A549 (cell line): ENCODE measurements around the gene GRIP1. TPM values are rescaled to one million over a fixed set of nuclear protein-coding genes. Genes with fewer than 3 reads are reported as not detected.
A peak's percentile ranks its signal among the peaks of the same experiment; 100 is the strongest.

Source experiments
- ATAC-seq, 2 experiments: fragments of 200-7000 bp in 1 of 2; fragments of >200 bp in 1 of 2; cut with Nextera tagmentation in 1 of 2; cut with Tn5 transposase in 1 of 2; 3 replicates each; pipeline versions ENCODE4 v1.8.0 to v1.9.1; 2018 to 2020; ENCODE audit warnings: mild to moderate bottlenecking in 1 of 2, moderate library complexity in 1 of 2
- CTCF ChIA-PET: fragments of 300-600 bp; sonication (Branson Sonifier 250); formaldehyde crosslinking; extraction: SDS; loops from one replicate; lab custom pipeline; 2021; ENCODE audit warnings: antibody characterized with exemption, inconsistent platforms; lab: Yijun Ruan, JAX
- POLR2A ChIA-PET: fragments of 350-600 bp; formaldehyde crosslinking; extraction: SDS; loops from one replicate; lab custom pipeline; 2021; ENCODE audit warnings: antibody characterized with exemption, inconsistent platforms; lab: Yijun Ruan, JAX
- DNase-seq, 2 experiments: peaks; one replicate each; pipeline versions ENCODE4 v3.0.0 to v3.0.0-alpha.2; 2011 to 2016; ENCODE audit warnings: low read depth in 1 of 2, low spot score in 1 of 2
- FAIRE-seq: peaks from 2 replicates; lab custom pipeline; 2011; peaks lifted over from hg19 to GRCh38; lab: Jason Lieb, UNC
- H3K27ac ChIP-seq, 2 experiments: fragments of >200 bp; sonication (Bioruptor Twin); formaldehyde crosslinking; 3 replicates each; pipeline ENCODE4 v1.5.1; 2016 to 2017
- H3K4me1 ChIP-seq: fragments of >200 bp; sonication (Bioruptor Twin); formaldehyde crosslinking; 3 replicates; pipeline ENCODE4 v1.6.1; 2016
- H3K4me2 ChIP-seq: fragments of >200 bp; sonication (Bioruptor Twin); formaldehyde crosslinking; 3 replicates; pipeline ENCODE4 v1.6.1; 2016
- H3K4me3 ChIP-seq: fragments of >200 bp; sonication (Bioruptor Twin); formaldehyde crosslinking; 3 replicates; pipeline ENCODE4 v1.5.1; 2016
- H3K9me3 ChIP-seq: fragments of >200 bp; sonication (Bioruptor Twin); formaldehyde crosslinking; 3 replicates; pipeline ENCODE4 v1.6.1; 2016
- BHLHE40 ChIP-seq: IDR thresholded peaks from 2 replicates; pipeline ENCODE4 v1.6.1; 2012; ENCODE audit warnings: low read depth, low read length, inconsistent platforms
- CBX2 ChIP-seq: fragments of 200-600 bp; sonication (generic); IDR thresholded peaks from 2 replicates; pipeline ENCODE4 v1.6.1; 2016; ENCODE audit warnings: low read depth, mild to moderate bottlenecking, borderline replicate concordance
- CEBPB ChIP-seq, 2 experiments: fragments of >200 bp in 1 of 2; sonication (Bioruptor Twin) in 1 of 2; formaldehyde crosslinking in 1 of 2; IDR thresholded peaks; 2 replicates each; pipeline ENCODE4 v1.6.1; 2012 to 2016
- EHF ChIP-seq: fragments of 250-450 bp; sonication (Bioruptor Pico); IDR thresholded peaks from 2 replicates; pipeline ENCODE4 v1.5.0; 2020; ENCODE audit warnings: mild to moderate bottlenecking
- EHMT2 ChIP-seq: fragments of 200-600 bp; sonication (generic); IDR thresholded peaks from 2 replicates; pipeline ENCODE4 v1.6.1; 2016; ENCODE audit warnings: antibody characterized with exemption, low read depth, mild to moderate bottlenecking, moderate library complexity
- EP300 ChIP-seq, 2 experiments: fragments of >200 bp; sonication (Bioruptor Twin); formaldehyde crosslinking; IDR thresholded peaks; 2 replicates in 1 of 2; 3 replicates in 1 of 2; pipeline ENCODE4 v1.6.1; 2016 to 2017
- FOSL2 ChIP-seq, 2 experiments: fragments of 450-650 bp in 1 of 2; fragments of >200 bp in 1 of 2; sonication (Bioruptor Twin) in 1 of 2; formaldehyde crosslinking; IDR thresholded peaks; 2 replicates each; pipeline versions ENCODE4 v1.5.0 to v1.6.1; 2016 to 2020; ENCODE audit warnings: mild to moderate bottlenecking in 1 of 2, moderate library complexity in 1 of 2
- FOXS1 ChIP-seq: fragments of 250-450 bp; sonication (Bioruptor Pico); IDR thresholded peaks from 2 replicates; pipeline ENCODE4 v1.5.0; 2020; ENCODE audit warnings: mild to moderate bottlenecking, moderate library complexity
- HOXB5 ChIP-seq: fragments of 250-450 bp; sonication (Bioruptor Pico); IDR thresholded peaks from 2 replicates; pipeline ENCODE4 v1.5.0; 2020; ENCODE audit warnings: mild to moderate bottlenecking, moderate library complexity
- JUN ChIP-seq, 2 experiments: fragments of >200 bp; sonication (Bioruptor Twin); formaldehyde crosslinking; IDR thresholded peaks; 2 replicates in 1 of 2; 3 replicates in 1 of 2; pipeline ENCODE4 v1.6.1; 2016 to 2017
- JUNB ChIP-seq: fragments of >200 bp; sonication (Bioruptor Twin); formaldehyde crosslinking; IDR thresholded peaks from 2 replicates; pipeline ENCODE4 v1.6.1; 2016
- NPAS2 ChIP-seq: fragments of 250-450 bp; sonication (Bioruptor Pico); IDR thresholded peaks from 2 replicates; pipeline ENCODE4 v1.8.0; 2022; ENCODE audit warnings: mild to moderate bottlenecking, moderate library complexity, borderline replicate concordance
- PHF8 ChIP-seq: fragments of 200-600 bp; sonication (generic); IDR thresholded peaks from 2 replicates; pipeline ENCODE4 v1.6.1; 2016; ENCODE audit warnings: low read depth, mild to moderate bottlenecking, antibody characterized with exemption, moderate library complexity, borderline replicate concordance
- RCOR1 ChIP-seq: fragments of 150-350 bp; IDR thresholded peaks from 2 replicates; pipeline ENCODE4 v1.6.1; 2014; ENCODE audit warnings: antibody characterized with exemption, low read length, low read depth
- RNF2 ChIP-seq: fragments of 200-600 bp; sonication (generic); IDR thresholded peaks from 2 replicates; pipeline ENCODE4 v1.6.1; 2016; ENCODE audit warnings: low read depth, mild to moderate bottlenecking, antibody characterized with exemption, moderate library complexity, borderline replicate concordance
- SREBF2 ChIP-seq: fragments of 450-650 bp; IDR thresholded peaks from 2 replicates; pipeline ENCODE4 v1.6.1; 2014; ENCODE audit warnings: mild to moderate bottlenecking, moderate library complexity
- TFCP2L1 ChIP-seq: fragments of 250-450 bp; sonication (Bioruptor Pico); IDR thresholded peaks from 2 replicates; pipeline ENCODE4 v1.5.0; 2021; ENCODE audit warnings: mild to moderate bottlenecking
- ZC3H11A ChIP-seq: fragments of 450-650 bp; IDR thresholded peaks from 2 replicates; pipeline ENCODE4 v1.6.1; 2014; ENCODE audit warnings: antibody characterized with exemption, mild to moderate bottlenecking
- ZNF302 ChIP-seq: fragments of 250-450 bp; sonication (Bioruptor Pico); IDR thresholded peaks from 2 replicates; pipeline ENCODE4 v1.9.0; 2021; ENCODE audit warnings: inconsistent platforms, mild to moderate bottlenecking, moderate library complexity
- ZSCAN20 ChIP-seq: fragments of 250-450 bp; sonication (Bioruptor Pico); IDR thresholded peaks from 2 replicates; pipeline ENCODE4 v1.8.0; 2022; ENCODE audit warnings: mild to moderate bottlenecking, moderate library complexity
- WGBS: methylation state at CpG from one replicate; pipeline ENCODE4 v1.1.6; 2017; ENCODE audit errors: missing lambda C conversion rate; 5-methylcytosine and 5-hydroxymethylcytosine counted together
- polyA plus RNA-seq, 4 experiments: library from polyadenylated mRNA; depleted of rRNA in 3 of 4; stranded (reverse); fragments of >200 nt; fragmentation: RNase III in 1 of 4; extraction: RNeasy Plus Mini Kit Qiagen cat#74134 plus additional on column Dnase treatment in 1 of 4; gene quantifications; 2 replicates in 3 of 4; 3 replicates in 1 of 4; pipeline ENCODE4 v1.2.3, GENCODE V29; 2011 to 2017
- TF ChIP-seq, protein P1 (sequence below): fragments of 150-350 bp; IDR thresholded peaks from 2 replicates; pipeline ENCODE4 v1.6.1; 2014; ENCODE audit warnings: low read depth, mild to moderate bottlenecking, low read length
- TF ChIP-seq, protein P2 (sequence below): fragments of 250-450 bp; sonication (Bioruptor Pico); IDR thresholded peaks from 2 replicates; pipeline ENCODE4 v1.5.0; 2021; ENCODE audit warnings: mild to moderate bottlenecking, moderate library complexity, borderline replicate concordance
- TF ChIP-seq, protein P3 (sequence below): fragments of 250-450 bp; sonication (Bioruptor Pico); IDR thresholded peaks from 2 replicates; pipeline ENCODE4 v1.5.0; 2020; ENCODE audit warnings: low read depth, mild to moderate bottlenecking, moderate library complexity
- TF ChIP-seq, protein P4 (sequence below): IDR thresholded peaks from 2 replicates; pipeline ENCODE4 v1.6.1; 2012
- TF ChIP-seq, protein P5 (sequence below): fragments of >200 bp; sonication (Bioruptor Twin); formaldehyde crosslinking; IDR thresholded peaks from 2 replicates; pipeline ENCODE4 v1.6.1; 2016

Gene GRIP1
- polyA plus RNA-seq, 2 of the 4 experiments (the other 2 are of a cell fraction) = 4.6 to 5.8 TPM

DNA sequence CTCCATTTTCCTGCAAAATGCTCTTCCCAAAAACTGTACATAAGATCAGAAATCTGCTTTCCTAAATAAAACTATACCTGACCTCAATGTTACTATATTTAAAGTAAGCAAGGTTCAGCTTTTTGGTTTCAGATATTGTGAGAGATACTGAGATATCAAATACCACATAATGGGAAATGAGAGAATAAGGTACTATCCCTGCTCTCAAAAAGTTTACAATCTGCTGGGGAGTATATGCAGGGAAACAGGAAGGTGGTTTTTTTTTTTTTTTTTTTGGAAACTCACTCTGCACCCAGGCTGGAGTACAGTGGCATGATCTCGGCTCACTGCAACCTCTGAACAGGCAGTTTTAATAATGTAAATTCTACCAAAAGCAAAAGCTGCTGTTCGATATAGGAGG, 327.6 kb downstream of the GRIP1 start:
- POLR2A ChIA-PET = no interaction called here
- CTCF ChIA-PET = no interaction called here
- WGBS = 59% methylated on average over 2 of the region's 2 CpGs
- H3K4me3 ChIP-seq = no peak overlapping the region
- FAIRE-seq = no peak
- no peaks in the 10 kb centered on the region for H3K4me1 ChIP-seq
- H3K4me2 ChIP-seq = no peak overlapping the region
- no peak for TF ChIP-seq BHLHE40
- TF ChIP-seq ZNF302 (CRISPR knock-in tag) = no peak
- TF ChIP-seq, protein P1, sequence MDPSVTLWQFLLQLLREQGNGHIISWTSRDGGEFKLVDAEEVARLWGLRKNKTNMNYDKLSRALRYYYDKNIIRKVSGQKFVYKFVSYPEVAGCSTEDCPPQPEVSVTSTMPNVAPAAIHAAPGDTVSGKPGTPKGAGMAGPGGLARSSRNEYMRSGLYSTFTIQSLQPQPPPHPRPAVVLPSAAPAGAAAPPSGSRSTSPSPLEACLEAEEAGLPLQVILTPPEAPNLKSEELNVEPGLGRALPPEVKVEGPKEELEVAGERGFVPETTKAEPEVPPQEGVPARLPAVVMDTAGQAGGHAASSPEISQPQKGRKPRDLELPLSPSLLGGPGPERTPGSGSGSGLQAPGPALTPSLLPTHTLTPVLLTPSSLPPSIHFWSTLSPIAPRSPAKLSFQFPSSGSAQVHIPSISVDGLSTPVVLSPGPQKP = no peak
- TF ChIP-seq TFCP2L1 = no peak
- TF ChIP-seq PHF8 = no peak
- TF ChIP-seq SREBF2 = no peak
- no peak for TF ChIP-seq CBX2
- TF ChIP-seq EHMT2 = no peak
- TF ChIP-seq CEBPB (IDR thresholded peaks at IDR 0.05) = no peak
- TF ChIP-seq, protein P2, sequence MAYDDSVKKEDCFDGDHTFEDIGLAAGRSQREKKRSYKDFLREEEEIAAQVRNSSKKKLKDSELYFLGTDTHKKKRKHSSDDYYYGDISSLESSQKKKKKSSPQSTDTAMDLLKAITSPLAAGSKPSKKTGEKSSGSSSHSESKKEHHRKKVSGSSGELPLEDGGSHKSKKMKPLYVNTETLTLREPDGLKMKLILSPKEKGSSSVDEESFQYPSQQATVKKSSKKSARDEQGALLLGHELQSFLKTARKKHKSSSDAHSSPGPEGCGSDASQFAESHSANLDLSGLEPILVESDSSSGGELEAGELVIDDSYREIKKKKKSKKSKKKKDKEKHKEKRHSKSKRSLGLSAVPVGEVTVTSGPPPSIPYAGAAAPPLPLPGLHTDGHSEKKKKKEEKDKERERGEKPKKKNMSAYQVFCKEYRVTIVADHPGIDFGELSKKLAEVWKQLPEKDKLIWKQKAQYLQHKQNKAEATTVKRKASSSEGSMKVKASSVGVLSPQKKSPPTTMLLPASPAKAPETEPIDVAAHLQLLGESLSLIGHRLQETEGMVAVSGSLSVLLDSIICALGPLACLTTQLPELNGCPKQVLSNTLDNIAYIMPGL = no peak
- no peak for TF ChIP-seq JUN (IDR thresholded peaks at IDR 0.05)
- TF ChIP-seq FOXS1 = no peak
- TF ChIP-seq ZC3H11A = no peak
- no peak for TF ChIP-seq JUNB
- H3K9me3 ChIP-seq = no peaks in the 10 kb centered on the region
- DNase-seq = no peak
- H3K27ac ChIP-seq = no peak overlapping the region
- no peak for ATAC-seq

DNA sequence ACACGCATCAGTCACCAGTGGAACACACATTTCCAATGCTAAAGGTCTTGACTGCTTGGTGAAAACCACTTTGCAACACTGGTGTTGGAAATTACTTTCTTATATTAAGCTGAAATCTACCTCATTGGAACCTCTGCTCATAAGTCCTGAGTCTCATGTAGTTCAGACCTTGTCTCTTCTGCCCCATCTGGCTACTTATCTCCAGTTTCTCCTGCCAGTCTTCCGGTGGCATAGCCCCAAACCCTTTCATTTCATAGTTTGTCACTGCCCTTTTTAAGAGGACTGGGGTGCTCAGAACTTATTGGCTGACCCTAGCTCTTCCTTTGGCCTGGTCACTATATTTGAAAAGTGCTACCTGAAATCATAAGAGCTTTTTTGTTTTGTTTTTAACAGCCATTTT, 332.9 kb downstream of the GRIP1 start:
- no peak for ATAC-seq
- no peak overlapping the region for H3K4me3 ChIP-seq
- WGBS = 92% methylated on average over 2 of the region's 2 CpGs
- POLR2A ChIA-PET = no interaction called here
- H3K4me1 ChIP-seq = no peaks in the 10 kb centered on the region
- FAIRE-seq = peak; percentile 39
- CTCF ChIA-PET = no interaction called here
- DNase-seq = no peak
- no peak overlapping the region for H3K27ac ChIP-seq
- TF ChIP-seq CBX2 = no peak
- no peak for TF ChIP-seq RCOR1
- TF ChIP-seq ZSCAN20 (CRISPR knock-in tag) = no peak
- TF ChIP-seq, protein P3, sequence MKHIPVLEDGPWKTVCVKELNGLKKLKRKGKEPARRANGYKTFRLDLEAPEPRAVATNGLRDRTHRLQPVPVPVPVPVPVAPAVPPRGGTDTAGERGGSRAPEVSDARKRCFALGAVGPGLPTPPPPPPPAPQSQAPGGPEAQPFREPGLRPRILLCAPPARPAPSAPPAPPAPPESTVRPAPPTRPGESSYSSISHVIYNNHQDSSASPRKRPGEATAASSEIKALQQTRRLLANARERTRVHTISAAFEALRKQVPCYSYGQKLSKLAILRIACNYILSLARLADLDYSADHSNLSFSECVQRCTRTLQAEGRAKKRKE (CRISPR knock-in tag) = no peak
- TF ChIP-seq FOXS1 = no peak
- TF ChIP-seq, protein P4, sequence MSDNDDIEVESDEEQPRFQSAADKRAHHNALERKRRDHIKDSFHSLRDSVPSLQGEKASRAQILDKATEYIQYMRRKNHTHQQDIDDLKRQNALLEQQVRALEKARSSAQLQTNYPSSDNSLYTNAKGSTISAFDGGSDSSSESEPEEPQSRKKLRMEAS = no peak
- no peak for TF ChIP-seq HOXB5 (CRISPR knock-in tag)
- TF ChIP-seq FOSL2 (IDR thresholded peaks at IDR 0.05) = no peak
- TF ChIP-seq FOSL2 (CRISPR knock-in tag; IDR thresholded peaks at IDR 0.05) = no peak
- no peak for TF ChIP-seq EP300 (IDR thresholded peaks at IDR 0.05)
- TF ChIP-seq NPAS2 = no peak
- TF ChIP-seq, protein P5, sequence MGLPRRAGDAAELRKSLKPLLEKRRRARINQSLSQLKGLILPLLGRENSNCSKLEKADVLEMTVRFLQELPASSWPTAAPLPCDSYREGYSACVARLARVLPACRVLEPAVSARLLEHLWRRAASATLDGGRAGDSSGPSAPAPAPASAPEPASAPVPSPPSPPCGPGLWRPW = no peak
- TF ChIP-seq, protein P1 = no peak
- TF ChIP-seq RNF2 = no peak
- no peak for TF ChIP-seq EHF
- H3K4me2 ChIP-seq = no peak overlapping the region
- no peaks in the 10 kb centered on the region for H3K9me3 ChIP-seq
